A673 (cell line): Measurements from ENCODE around the gene SPATA4. TPM values are rescaled to one million over a fixed set of nuclear protein-coding genes. Genes with fewer than 3 reads are reported as not detected.

Experiments used
- BruUV-seq: library from RNA; stranded (reverse); fragments of 400-500 nt; replicated peaks from 2 replicates; lab custom pipeline; 2021; lab: Mats Ljungman, UMichigan
- CTCF ChIA-PET: fragments of 300-600 bp; sonication (Branson Sonifier 250); formaldehyde crosslinking; loops from one replicate; lab custom pipeline; 2022; ENCODE audit warnings: antibody characterized with exemption; lab: Charles Lee
- POLR2A ChIA-PET: fragments of 300-600 bp; sonication (Branson Sonifier 250); formaldehyde crosslinking; loops from one replicate; lab custom pipeline; 2022; ENCODE audit warnings: antibody characterized with exemption; ENCODE audit not compliant: low non-redundant PET; lab: Charles Lee
- DNase-seq: peaks from one replicate; pipeline ENCODE4 v3.0.0-alpha.2; 2015; ENCODE audit warnings: low spot score
- H3K27ac ChIP-seq: fragments of 200-600 bp; sonication (generic); 2 replicates; pipeline ENCODE4 v1.5.1; 2016; ENCODE audit warnings: mixed run types, low read depth, mild to moderate bottlenecking, mixed read lengths, antibody characterized with exemption, low read length; ENCODE audit not compliant: poor library complexity, severe bottlenecking
- H3K27me3 ChIP-seq: fragments of 200-600 bp; sonication (generic); replicated peaks from 2 replicates; pipeline ENCODE4 v1.6.1; 2017; ENCODE audit warnings: mixed run types, low read depth, mild to moderate bottlenecking, mixed read lengths, antibody characterized with exemption, low read length; ENCODE audit not compliant: insufficient read depth, poor library complexity
- H3K36me3 ChIP-seq: fragments of 200-600 bp; sonication (generic); 2 replicates; pipeline ENCODE4 v1.6.1; 2016; ENCODE audit warnings: mixed run types, mild to moderate bottlenecking, mixed read lengths, antibody characterized with exemption, low read length; ENCODE audit not compliant: insufficient read depth, poor library complexity, severe bottlenecking
- H3K4me1 ChIP-seq: fragments of 200-600 bp; sonication (generic); 2 replicates; pipeline ENCODE4 v1.6.1; 2017; ENCODE audit warnings: mixed run types, mild to moderate bottlenecking, mixed read lengths, antibody characterized with exemption, low read length; ENCODE audit not compliant: insufficient read depth, poor library complexity, severe bottlenecking
- H3K4me3 ChIP-seq: fragments of 200-600 bp; sonication (generic); 2 replicates; pipeline ENCODE4 v1.5.1; 2016; ENCODE audit warnings: low read depth, mixed run types, mild to moderate bottlenecking, mixed read lengths, low read length; ENCODE audit not compliant: poor library complexity, severe bottlenecking
- H3K9me3 ChIP-seq: fragments of 200-600 bp; sonication (generic); 2 replicates; pipeline ENCODE4 v1.6.1; 2016; ENCODE audit warnings: mixed run types, low read depth, mild to moderate bottlenecking, mixed read lengths, antibody characterized with exemption, low read length; ENCODE audit not compliant: poor library complexity, severe bottlenecking
- CTCF ChIP-seq: fragments of 300-800, 200-600 bp; sonication (generic); conservative IDR thresholded peaks from 2 replicates; pipeline ENCODE4 v1.5.1; 2017; ENCODE audit warnings: low read depth, mild to moderate bottlenecking, antibody characterized with exemption, low read length, moderate library complexity, mixed read lengths
- EZH2 ChIP-seq: fragments of 200-600 bp; sonication (generic); IDR thresholded peaks from 2 replicates; pipeline ENCODE4 v1.6.1; 2017; ENCODE audit warnings: borderline replicate concordance, low read depth, mild to moderate bottlenecking, mixed read lengths, antibody characterized with exemption, low read length; ENCODE audit not compliant: poor library complexity, severe bottlenecking
- intact Hi-C: fragments of 100-400 bp; cut with micrococcal nuclease; formaldehyde crosslinking; loops from one replicate; pipeline ENCODE4 v1.10.0; 2022; ENCODE audit not compliant: unreplicated experiment
- total RNA-seq: library from RNA; stranded (reverse); gene quantifications from 2 replicates; pipeline ENCODE4 v1.2.3, GENCODE V29; 2021

The SPATA4 gene
- total RNA-seq, 1 experiment from 2014 or later = not detected

- TF ChIP-seq EZH2 (no peak), CTCF (no peak)
- Histone ChIP-seq H3K4me3 (no peak overlapping the region), H3K36me3 (no peaks in the 10 kb centered on the region), H3K27me3 (no peaks in the 10 kb centered on the region), H3K4me1 (no peaks in the 10 kb centered on the region), H3K9me3 (no peaks in the 10 kb centered on the region), H3K27ac (no peak overlapping the region)
- CTCF ChIA-PET = no interaction called here
- no peak for DNase-seq
- intact Hi-C loops = no loop called here
- POLR2A ChIA-PET = no interaction called here
- BruUV-seq = no TSS peak
These were observed 5.2 kb downstream of the SPATA4 start for GRCh38 chr4:176189891-176190795.

GRCh38 chr4:176188654-176189053, 6.7 kb downstream of the SPATA4 start:
- POLR2A ChIA-PET = no interaction called here
- Histone ChIP-seq H3K4me1 (no peaks in the 10 kb centered on the region), H3K27me3 (no peaks in the 10 kb centered on the region), H3K36me3 (no peaks in the 10 kb centered on the region), H3K4me3 (no peak overlapping the region), H3K27ac (no peak overlapping the region), H3K9me3 (no peaks in the 10 kb centered on the region)
- DNase-seq = no peak
- no TSS peak for BruUV-seq
- intact Hi-C loops = no loop called here
- CTCF ChIA-PET = no interaction called here
- TF ChIP-seq EZH2 = no peak
- TF ChIP-seq CTCF = no peak

- TF ChIP-seq CTCF (no peak), EZH2 (no peak)
- no peak for DNase-seq
- ChIA-PET POLR2A (no interaction called here), CTCF (no interaction called here)
- H3K4me1 ChIP-seq = no peaks in the 10 kb centered on the region
- no TSS peak for BruUV-seq
- H3K36me3 ChIP-seq = no peaks in the 10 kb centered on the region
- H3K4me3 ChIP-seq = no peak overlapping the region
- H3K27me3 ChIP-seq = no peaks in the 10 kb centered on the region
- no peak overlapping the region for H3K27ac ChIP-seq
- no peaks in the 10 kb centered on the region for H3K9me3 ChIP-seq
- intact Hi-C loops = no loop called here
These were observed 7.8 kb downstream of the SPATA4 start for GRCh38 chr4:176187624-176188023.
